Esophagus squamous epithelium (tissue), 4 donors: Measurements from ENCODE around the gene ZNF385D.

Experiments used
- POLR2A ChIP-seq, 4 donors: fragments of 450-650 bp; IDR thresholded peaks; one replicate each; pipeline ENCODE4 v1.6.1; 2017; ENCODE audit warnings: antibody characterized with exemption in 4 of 4, mild to moderate bottlenecking in 4 of 4, moderate library complexity in 3 of 4
- TF ChIP-seq, protein P1 (sequence below), 6 experiments: fragments of 450-650 bp in 4 of 6; fragments of 200-600 bp in 2 of 6; sonication (generic) in 2 of 6; IDR thresholded peaks; one replicate each; pipeline ENCODE4 v1.5.1; 2016 to 2019; ENCODE audit warnings: antibody characterized with exemption in 6 of 6, mild to moderate bottlenecking in 4 of 6, moderate library complexity in 4 of 6

DNA sequence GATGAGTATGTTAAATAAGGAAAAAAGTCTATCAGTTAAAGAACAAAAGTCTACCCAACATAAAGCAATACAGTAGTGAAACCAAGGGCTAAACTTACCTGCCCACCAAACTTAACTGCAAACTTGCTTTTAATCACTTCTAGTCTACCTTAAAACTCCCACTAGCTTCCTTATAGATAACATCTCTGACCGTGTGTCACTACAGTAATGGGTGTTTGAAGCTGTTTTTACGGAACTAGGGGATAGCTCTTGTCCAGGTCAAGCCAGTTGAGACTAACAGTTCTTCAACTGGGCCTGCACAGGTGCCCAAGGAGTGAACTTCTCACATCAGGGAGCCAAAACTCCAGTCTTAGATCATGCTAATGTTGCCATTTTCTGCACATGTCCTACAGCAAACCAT lies 132.3 kb downstream of the ZNF385D start:
- TF ChIP-seq, protein P1, sequence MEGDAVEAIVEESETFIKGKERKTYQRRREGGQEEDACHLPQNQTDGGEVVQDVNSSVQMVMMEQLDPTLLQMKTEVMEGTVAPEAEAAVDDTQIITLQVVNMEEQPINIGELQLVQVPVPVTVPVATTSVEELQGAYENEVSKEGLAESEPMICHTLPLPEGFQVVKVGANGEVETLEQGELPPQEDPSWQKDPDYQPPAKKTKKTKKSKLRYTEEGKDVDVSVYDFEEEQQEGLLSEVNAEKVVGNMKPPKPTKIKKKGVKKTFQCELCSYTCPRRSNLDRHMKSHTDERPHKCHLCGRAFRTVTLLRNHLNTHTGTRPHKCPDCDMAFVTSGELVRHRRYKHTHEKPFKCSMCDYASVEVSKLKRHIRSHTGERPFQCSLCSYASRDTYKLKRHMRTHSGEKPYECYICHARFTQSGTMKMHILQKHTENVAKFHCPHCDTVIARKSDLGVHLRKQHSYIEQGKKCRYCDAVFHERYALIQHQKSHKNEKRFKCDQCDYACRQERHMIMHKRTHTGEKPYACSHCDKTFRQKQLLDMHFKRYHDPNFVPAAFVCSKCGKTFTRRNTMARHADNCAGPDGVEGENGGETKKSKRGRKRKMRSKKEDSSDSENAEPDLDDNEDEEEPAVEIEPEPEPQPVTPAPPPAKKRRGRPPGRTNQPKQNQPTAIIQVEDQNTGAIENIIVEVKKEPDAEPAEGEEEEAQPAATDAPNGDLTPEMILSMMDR (IDR thresholded peaks at IDR 0.05) = no peak
- no peak for TF ChIP-seq POLR2A (IDR thresholded peaks at IDR 0.05)
